NB4 (cell line): ENCODE data around the gene PRIMA1.

Experiments
- DNase-seq: peaks from one replicate; pipeline ENCODE4 v3.0.0; 2010; ENCODE audit warnings: low read depth
- H3K4me3 ChIP-seq: one replicate; pipeline ENCODE4 v1.5.1; 2011; ENCODE audit warnings: mild to moderate bottlenecking, low read depth, low read length, moderate library complexity
- CTCF ChIP-seq: IDR thresholded peaks from one replicate; pipeline ENCODE4 v1.5.1; 2012; ENCODE audit warnings: low read depth, low read length
- MAX ChIP-seq: IDR thresholded peaks from 2 replicates; pipeline ENCODE4 v1.6.1; 2011; ENCODE audit warnings: low read depth, low read length
- MYC ChIP-seq: IDR thresholded peaks from 2 replicates; pipeline ENCODE4 v1.6.1; 2011; ENCODE audit warnings: low read depth, low read length
- POLR2A ChIP-seq: IDR thresholded peaks from 2 replicates; pipeline ENCODE4 v1.6.1; 2011; ENCODE audit warnings: mild to moderate bottlenecking; ENCODE audit not compliant: insufficient read length; ENCODE audit errors: extremely low read depth

Gene PRIMA1

GRCh38 chr14:93674343-93674742 lies 113.9 kb downstream of the PRIMA1 start:
- DNase-seq, result no peak
- no peak for TF ChIP-seq CTCF
- no peak for TF ChIP-seq POLR2A
- TF ChIP-seq MAX, result no peak
- TF ChIP-seq MYC, result no peak
- no peak overlapping the region for H3K4me3 ChIP-seq

- TF ChIP-seq CTCF, result no peak
- no peak for TF ChIP-seq MYC
- H3K4me3 ChIP-seq, result no peak overlapping the region
- DNase-seq, result no peak
Observed at GRCh38 chr14:93669632-93670031, 118.7 kb downstream of the PRIMA1 start.
